Ectodermal cell (in vitro differentiated cells): ENCODE measurements around the gene OR8D4.

ENCODE experiments used
- H3K27ac ChIP-seq: 2 replicates; pipeline ENCODE4 v1.7.0; 2013; ENCODE audit warnings: mild to moderate bottlenecking, low read depth, low read length; ENCODE audit not compliant: insufficient read depth, poor library complexity, severe bottlenecking
- H3K27me3 ChIP-seq: 2 replicates; pipeline ENCODE4 v1.7.0; 2013; ENCODE audit warnings: mild to moderate bottlenecking, low read length; ENCODE audit not compliant: insufficient read depth, control insufficient read depth, poor library complexity, severe bottlenecking
- H3K36me3 ChIP-seq: one replicate; pipeline ENCODE4 v1.7.0; 2013; ENCODE audit warnings: low read length; ENCODE audit not compliant: control insufficient read depth, insufficient read depth
- H3K4me1 ChIP-seq: one replicate; pipeline ENCODE4 v1.7.0; 2013; ENCODE audit warnings: low read length; ENCODE audit not compliant: control insufficient read depth, insufficient read depth
- H3K4me3 ChIP-seq: 2 replicates; pipeline ENCODE4 v1.7.0; 2013; ENCODE audit warnings: low read depth, low read length, control low read depth; ENCODE audit not compliant: insufficient read depth
- H3K9me3 ChIP-seq: 2 replicates; pipeline ENCODE4 v1.7.0; 2013; ENCODE audit warnings: mild to moderate bottlenecking, low read length, moderate library complexity; ENCODE audit not compliant: control insufficient read depth
- WGBS, 2 experiments: methylation state at CpG; one replicate each; pipeline ENCODE4 v1.1.7; 2013; ENCODE audit warnings: missing lambda C conversion rate in 2 of 2; 5-methylcytosine and 5-hydroxymethylcytosine counted together

Gene OR8D4

DNA sequence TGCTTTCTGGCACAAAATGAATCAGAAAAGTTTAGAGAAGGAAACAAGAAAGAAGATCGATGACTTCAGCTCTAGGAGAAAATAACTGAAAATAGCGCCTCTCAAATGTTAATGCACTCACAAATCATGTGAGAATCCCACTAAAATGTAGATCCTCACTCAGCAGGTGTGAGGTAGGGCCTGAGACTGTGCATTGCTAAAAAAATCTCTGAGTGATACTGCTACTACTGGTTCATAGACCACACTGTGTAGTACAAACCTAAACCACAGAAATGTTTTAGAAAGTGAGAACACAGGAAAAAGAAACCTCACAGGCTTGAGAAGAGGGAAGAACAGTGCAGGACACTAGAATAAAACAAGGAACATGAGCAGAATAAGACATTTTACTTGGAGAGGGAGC lies 2.0 kb downstream of the OR8D4 start:
- Histone ChIP-seq H3K9me3 (no peaks in the 10 kb centered on the region), H3K36me3 (no peaks in the 10 kb centered on the region), H3K4me1 (no peaks in the 10 kb centered on the region), H3K4me3 (no peak overlapping the region), H3K27me3 (no peaks in the 10 kb centered on the region), H3K27ac (no peak overlapping the region)
- 90 to 93% methylated on average over 2 of the region's 2 CpGs for WGBS, 2 experiments

DNA sequence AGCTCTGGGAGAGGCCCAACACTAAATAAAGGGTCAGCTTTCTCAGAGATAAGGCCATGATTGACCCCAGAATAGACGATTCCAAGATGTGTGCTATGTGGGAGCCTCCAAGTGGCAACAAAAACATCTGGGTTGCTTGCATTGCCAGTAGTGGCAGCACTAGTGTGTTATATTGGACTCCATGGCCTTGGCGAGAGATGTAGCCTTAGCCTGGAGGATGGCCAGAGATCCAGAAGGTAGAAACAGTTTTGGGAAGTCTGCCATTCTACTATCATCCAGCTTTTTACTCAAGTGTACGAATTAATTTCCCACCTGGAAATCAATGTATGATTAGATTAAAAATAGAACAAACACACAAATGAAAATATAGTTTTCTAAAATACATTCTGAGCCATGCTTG lies 3.0 kb downstream of the OR8D4 start:
- Histone ChIP-seq H3K36me3 (no peaks in the 10 kb centered on the region), H3K4me3 (no peak overlapping the region), H3K27me3 (no peaks in the 10 kb centered on the region), H3K27ac (no peak overlapping the region), H3K4me1 (no peaks in the 10 kb centered on the region), H3K9me3 (no peaks in the 10 kb centered on the region)
- whole genome bisulfite sequencing, 2 experiments = 93 to 94% methylated on average over 2 to 3 of the region's 3 CpGs

DNA sequence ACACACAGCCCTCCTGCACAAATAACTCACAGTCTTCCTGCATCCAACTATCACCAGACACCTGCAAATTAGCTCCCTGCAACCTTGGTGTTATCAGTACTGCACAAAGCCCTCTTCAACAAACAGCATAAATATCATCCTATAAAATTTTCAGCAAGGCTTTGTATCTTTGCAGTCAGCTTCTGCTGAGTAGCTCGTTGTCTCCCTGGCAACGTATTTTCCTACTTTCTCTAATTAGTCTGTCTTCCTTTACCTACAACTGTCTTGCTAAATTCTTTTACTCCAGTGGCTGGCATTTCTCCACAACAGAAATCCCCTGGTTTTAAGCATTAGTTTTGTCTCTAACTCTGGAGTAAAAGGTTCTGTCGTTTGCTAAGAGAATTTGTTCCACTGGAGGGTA lies 3.9 kb downstream of the OR8D4 start:
- Histone ChIP-seq H3K4me3 (no peak overlapping the region), H3K9me3 (no peaks in the 10 kb centered on the region), H3K27me3 (no peaks in the 10 kb centered on the region), H3K36me3 (no peaks in the 10 kb centered on the region), H3K27ac (no peak overlapping the region), H3K4me1 (no peaks in the 10 kb centered on the region)
- 84 to 85% methylated on average over 3 of the region's 3 CpGs for WGBS, 2 experiments

DNA sequence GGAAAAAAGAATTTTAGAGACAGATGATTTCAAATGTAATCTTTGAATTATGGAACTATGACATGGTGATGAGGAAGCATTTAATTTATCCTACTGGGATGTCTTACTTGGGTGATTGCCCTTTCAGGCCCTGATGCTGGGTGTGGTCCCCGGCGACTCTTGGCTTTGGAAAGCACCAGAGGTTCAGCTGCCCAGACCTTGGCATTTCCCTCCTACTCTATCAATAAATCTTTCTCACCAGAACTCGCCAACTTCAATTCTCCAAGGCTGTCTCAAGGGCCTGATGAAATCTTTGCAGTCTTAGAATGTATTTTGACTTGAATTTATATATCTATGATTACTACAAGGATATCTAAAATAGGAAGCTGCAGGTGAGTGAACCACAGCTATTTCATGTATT lies 19.0 kb downstream of the OR8D4 start:
- Histone ChIP-seq H3K36me3 (no peaks in the 10 kb centered on the region), H3K4me1 (no peaks in the 10 kb centered on the region), H3K9me3 (no peaks in the 10 kb centered on the region), H3K27ac (no peak overlapping the region), H3K27me3 (no peaks in the 10 kb centered on the region), H3K4me3 (no peak overlapping the region)
- WGBS, 2 experiments = 93 to 98% methylated on average over 3 of the region's 3 CpGs

DNA sequence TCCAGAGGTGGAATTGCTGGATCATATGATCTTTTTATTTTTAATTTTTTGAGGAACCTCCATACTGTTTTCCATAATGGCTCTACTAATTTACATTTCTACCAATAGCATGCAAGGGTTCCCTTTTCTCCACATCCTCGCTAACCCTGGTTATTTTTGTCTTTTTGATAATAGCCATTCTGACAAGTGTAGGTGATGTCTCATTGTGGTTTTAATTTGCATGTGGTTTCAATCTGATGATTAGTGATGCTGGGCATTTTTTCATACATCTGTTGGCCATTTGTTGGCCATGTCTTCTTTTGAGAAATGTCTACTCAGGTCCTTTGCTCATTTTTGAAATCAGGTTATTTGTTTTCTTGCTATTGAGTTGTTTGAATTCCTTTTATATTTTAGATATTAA lies 22.1 kb downstream of the OR8D4 start:
- H3K4me1 ChIP-seq = no peaks in the 10 kb centered on the region
- no peaks in the 10 kb centered on the region for H3K27me3 ChIP-seq
- no peak overlapping the region for H3K4me3 ChIP-seq
- H3K27ac ChIP-seq = no peak overlapping the region
- no peaks in the 10 kb centered on the region for H3K9me3 ChIP-seq
- 100% methylated on average over 1 of the region's 1 CpG; no CpG with 5 or more reads in 1 of the 2 experiments for WGBS, 2 experiments
- H3K36me3 ChIP-seq = no peaks in the 10 kb centered on the region

DNA sequence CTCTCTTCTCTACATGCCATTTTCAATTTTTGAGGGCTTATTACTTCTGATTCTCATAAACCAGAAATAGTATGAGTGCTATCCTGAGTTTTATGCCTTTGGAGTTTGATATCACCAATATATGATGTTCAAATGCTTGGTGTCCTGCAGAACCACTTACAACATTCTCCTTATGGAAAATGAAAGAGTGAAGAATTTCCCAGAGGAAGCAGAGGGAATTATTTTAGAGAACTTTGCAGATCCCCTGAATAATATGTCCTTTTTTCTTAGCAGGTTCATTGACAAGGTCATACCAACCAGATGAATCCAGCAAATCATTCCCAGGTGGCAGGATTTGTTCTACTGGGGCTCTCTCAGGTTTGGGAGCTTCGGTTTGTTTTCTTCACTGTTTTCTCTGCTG lies 37.4 kb downstream of the OR8D4 start, which contains the start of gene OR4D5:
OR4D5 (plus strand) TSS at position 301 of the 400 bp plus-strand sequence; CDS start at position 301, 0 bp downstream.
- Histone ChIP-seq H3K36me3 (no peaks in the 10 kb centered on the region), H3K9me3 (no peaks in the 10 kb centered on the region), H3K27me3 (no peaks in the 10 kb centered on the region), H3K4me3 (no peak within 1 kb of the TSS), H3K27ac (no peak within 1 kb of the TSS), H3K4me1 (no peaks in the 10 kb centered on the region)
- WGBS, 2 experiments = 71 to 94% methylated on average over 1 of the region's 1 CpG

DNA sequence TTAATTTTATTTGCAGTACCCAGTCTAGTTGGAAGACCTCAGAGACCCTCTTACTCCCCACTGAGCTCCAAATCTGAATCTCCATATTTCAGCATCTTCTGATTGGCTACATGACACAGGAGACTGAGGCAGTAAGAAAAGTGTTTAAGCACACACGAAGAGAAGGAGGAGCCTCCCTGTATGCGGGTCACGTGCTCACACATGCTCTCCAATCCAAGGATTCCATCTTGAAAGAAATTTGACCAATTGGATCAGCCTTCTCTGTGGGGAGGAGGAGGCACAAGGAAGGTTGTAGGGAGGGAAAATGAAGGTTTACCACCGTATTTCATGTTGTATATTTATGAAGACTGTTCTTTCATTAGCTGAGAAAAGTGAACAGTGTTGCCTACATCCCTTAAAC lies 40.4 kb downstream of the OR8D4 start:
- H3K27ac ChIP-seq = no peak overlapping the region
- H3K4me1 ChIP-seq = no peaks in the 10 kb centered on the region
- no peak overlapping the region for H3K4me3 ChIP-seq
- H3K9me3 ChIP-seq = no peaks in the 10 kb centered on the region
- no peaks in the 10 kb centered on the region for H3K36me3 ChIP-seq
- no peaks in the 10 kb centered on the region for H3K27me3 ChIP-seq
- WGBS, 2 experiments = 90 to 95% methylated on average over 4 of the region's 4 CpGs

DNA sequence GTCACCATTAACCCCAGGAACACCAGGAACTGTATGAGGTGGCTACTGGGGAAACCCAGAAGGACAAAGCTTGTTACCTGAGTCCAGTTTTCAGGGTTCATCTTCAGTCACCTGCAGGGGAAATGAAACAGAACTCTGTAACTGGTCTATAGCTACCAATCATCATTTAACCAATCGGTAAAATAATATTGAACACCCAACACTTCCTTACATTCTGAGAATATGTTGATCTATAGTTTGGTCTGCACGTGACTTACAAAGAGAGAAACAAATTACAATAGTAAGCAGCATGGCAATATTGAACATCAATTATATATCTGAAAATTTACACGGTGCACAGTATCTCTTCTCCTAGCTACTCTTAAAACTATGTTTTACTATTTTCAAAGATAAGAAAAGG lies 41.8 kb downstream of the OR8D4 start, which contains the start of gene OR6T1:
OR6T1 (minus strand) TSS at position 101 of the 400 bp plus-strand sequence; CDS start at position 101, 0 bp downstream.
- no peaks in the 10 kb centered on the region for H3K36me3 ChIP-seq
- no peak within 1 kb of the TSS for H3K27ac ChIP-seq
- H3K4me1 ChIP-seq = no peaks in the 10 kb centered on the region
- no peaks in the 10 kb centered on the region for H3K27me3 ChIP-seq
- no peak within 1 kb of the TSS for H3K4me3 ChIP-seq
- no peaks in the 10 kb centered on the region for H3K9me3 ChIP-seq
- WGBS, 2 experiments = 80 to 97% methylated on average over 1 to 3 of the region's 3 CpGs

DNA sequence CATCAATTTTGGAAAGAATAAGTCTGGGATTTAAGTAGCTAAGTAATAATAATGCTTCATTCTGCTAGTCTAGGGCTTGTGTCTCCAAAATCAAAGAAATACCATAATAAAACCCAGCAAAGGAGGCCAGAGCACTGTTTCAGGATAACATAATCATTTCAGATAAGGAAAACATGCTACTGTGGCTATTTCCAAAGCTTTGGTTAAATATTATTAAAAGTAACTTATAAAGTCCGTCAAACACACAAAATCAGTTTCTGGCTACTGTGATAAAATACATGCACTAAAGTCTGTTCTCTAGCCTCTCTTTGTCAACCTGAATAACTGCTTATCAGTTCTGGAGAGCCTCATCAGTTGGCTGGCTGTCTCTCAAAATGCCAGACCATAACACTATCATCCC lies 43.2 kb downstream of the OR8D4 start:
- H3K36me3 ChIP-seq = no peaks in the 10 kb centered on the region
- no peak overlapping the region for H3K27ac ChIP-seq
- no peak overlapping the region for H3K4me3 ChIP-seq
- WGBS, 2 experiments = 96 to 100% methylated on average over 1 of the region's 1 CpG
- H3K27me3 ChIP-seq = no peaks in the 10 kb centered on the region
- H3K9me3 ChIP-seq = no peaks in the 10 kb centered on the region
- no peaks in the 10 kb centered on the region for H3K4me1 ChIP-seq

DNA sequence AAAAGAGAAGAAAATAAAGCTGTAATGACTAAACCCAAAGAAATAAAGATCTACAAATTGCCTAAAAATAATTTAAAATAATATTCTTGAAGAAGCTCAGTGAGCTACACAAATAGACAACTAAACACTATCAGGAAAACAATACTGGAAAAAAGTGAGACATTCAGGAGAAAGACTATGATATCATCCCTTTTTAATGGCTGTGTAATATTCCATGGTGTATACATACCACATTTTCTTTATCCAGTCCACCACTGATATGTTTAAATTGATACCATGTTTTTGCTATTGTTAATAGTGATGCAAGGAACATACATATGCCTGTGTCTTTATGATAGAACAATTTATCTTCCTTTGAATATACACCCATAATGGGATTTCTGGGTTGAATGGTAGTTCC lies 54.8 kb downstream of the OR8D4 start:
- Histone ChIP-seq H3K27me3 (no peaks in the 10 kb centered on the region), H3K9me3 (no peaks in the 10 kb centered on the region), H3K4me1 (no peaks in the 10 kb centered on the region), H3K27ac (no peak overlapping the region), H3K4me3 (no peak overlapping the region), H3K36me3 (no peaks in the 10 kb centered on the region)
